ENCODE measurements around the gene FBP2. TPM values are rescaled to one million over a fixed set of nuclear protein-coding genes. Genes with fewer than 3 reads are reported as not detected.

Gene FBP2
- total and polyA plus RNA-seq, 2 of the 8 experiments (the other 6 are each of a cell fraction or from before 2014, with no cell fraction given): not detected

DNA sequence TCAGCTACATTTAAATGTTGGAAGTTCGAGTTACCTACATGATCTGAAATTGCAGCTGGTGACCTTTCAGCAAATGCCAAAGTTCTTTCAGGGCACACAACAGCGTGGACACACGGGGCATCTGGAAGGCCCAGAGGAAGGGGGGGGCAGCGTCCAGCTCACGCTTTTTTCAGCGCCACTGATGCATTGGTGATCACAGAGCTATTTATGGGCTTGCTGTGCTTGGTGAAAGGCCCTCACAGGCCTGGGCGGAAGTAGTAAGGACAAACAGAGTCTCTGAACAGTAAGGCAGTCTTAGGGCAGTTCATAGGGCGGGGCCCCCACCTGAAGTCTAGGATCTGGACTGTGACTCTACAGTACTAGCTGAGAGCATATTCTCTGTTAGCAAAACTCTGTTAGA lies 6.6 kb upstream of the FBP2 start:
- Histone ChIP-seq H2BK12ac (ENCODE audit: low read depth, low read length) (no peak overlapping the region), H3K56ac (replicated peaks; ENCODE audit: insufficient read length, low read depth, low read length) (no peak overlapping the region), H3K23ac (ENCODE audit: insufficient read length) (no peak overlapping the region), H3K4me2 (ENCODE audit: insufficient read depth in 1 of 2, low read depth in 2 of 2, low read length in 2 of 2) (no peak overlapping the region), H4K20me1 (replicated peaks in 1 of 2; ENCODE audit: control insufficient read depth in 1 of 2, insufficient read depth in 2 of 2, low read length in 2 of 2) (no peaks in the 10 kb centered on the region), H2BK20ac (ENCODE audit: low read length) (no peak overlapping the region), H3K79me1 (ENCODE audit: low read depth, low read length) (no peaks in the 10 kb centered on the region), H3K36me3 (ENCODE audit: control insufficient read depth in 2 of 4, insufficient read depth in 4 of 4, low read length in 3 of 4) (no peaks in the 10 kb centered on the region), H2BK120ac (replicated peaks; ENCODE audit: low read depth, low read length) (no peak overlapping the region), H4K8ac (ENCODE audit: extremely low read depth, insufficient read depth, low read length) (no peak overlapping the region), H2AFZ (ENCODE audit: low read length) (no peak overlapping the region), H3K79me2 (ENCODE audit: control insufficient read depth in 1 of 2, insufficient read depth in 2 of 2, low read length in 2 of 2) (no peaks in the 10 kb centered on the region), H2BK15ac (ENCODE audit: low read length) (no peak overlapping the region), H4K91ac (replicated peaks; ENCODE audit: insufficient read length, low read length) (no peak overlapping the region), H3K27me3 (replicated peaks in 1 of 4; ENCODE audit: control insufficient read depth in 3 of 4, extremely low read depth in 1 of 4, insufficient read depth in 3 of 4, low read length in 3 of 4) (no peaks in the 10 kb centered on the region), H3K4ac (replicated peaks; ENCODE audit: insufficient read length, low read depth, low read length) (no peak overlapping the region), H4K5ac (ENCODE audit: insufficient read length, low read depth, low read length) (no peak overlapping the region), H3K14ac (ENCODE audit: insufficient read length) (no peak overlapping the region), H3K4me1 (replicated peaks in 1 of 4; ENCODE audit: control insufficient read depth in 3 of 4, insufficient read depth in 4 of 4, low read length in 3 of 4) (peaks cover 0 to 3% (median 1%) of the 10 kb centered on the region in 4 experiments; a peak in 3 of 7 replicates), H3K9ac (replicated peaks in 1 of 4; ENCODE audit: extremely low read depth in 1 of 4, low read depth in 3 of 4, low read length in 3 of 4) (no peak overlapping the region), H3K4me3 (ENCODE audit: extremely low read depth in 1 of 4, insufficient read depth in 2 of 4, low read depth in 3 of 4, low read length in 4 of 4) (no peak overlapping the region), H2BK5ac (ENCODE audit: low read depth, low read length) (no peak overlapping the region), H3K9me3 (ENCODE audit: insufficient read depth in 2 of 2, low read depth in 1 of 2, low read length in 1 of 2) (no peaks in the 10 kb centered on the region), H3K27ac (ENCODE audit: low read depth, low read length) (no peak overlapping the region), H3K23me2 (ENCODE audit: low read depth, low read length) (no peaks in the 10 kb centered on the region), H2AK5ac (ENCODE audit: low read depth, low read length) (no peak overlapping the region), H3K18ac (ENCODE audit: extremely low read depth, low read length) (no peak overlapping the region)
- 96% methylated on average over 8 of the region's 8 CpGs; no CpG with 5 or more reads in 1 of the 2 experiments for WGBS, 2 experiments (ENCODE audit: extremely low coverage in 1 of 2, insufficient coverage in 1 of 2, insufficient read length in 1 of 2, insufficient replicate concordance in 2 of 2, low coverage in 1 of 2, low lambda C conversion rate in 2 of 2, missing lambda C conversion rate in 1 of 2)
- ChIA-PET CTCF (ENCODE audit: partially characterized antibody) (interaction anchor here (0.5 to 7.1 kb wide), 4 partner anchors 12 to 47 kb away, joined by 3 to 54 read pairs (median 3); partner anchors contain the start of gene PCAT7), POLR2A (ENCODE audit: partially characterized antibody) (interaction anchor here (6.7 kb wide), 1 partner anchor 46 kb away, joined by 43 read pairs; the partner anchor contains the start of gene PCAT7)
- DNase-seq (ENCODE audit: low read depth in 1 of 2, low spot score in 2 of 2): no peak
- FAIRE-seq: no peak
- no peak for TF ChIP-seq TBP (IDR thresholded peaks at IDR 0.05; ENCODE audit: low read depth, low read length)
- TF ChIP-seq CEBPB (IDR thresholded peaks at IDR 0.05; ENCODE audit: low read depth, low read length): no peak
- no peak for TF ChIP-seq TCF12 (IDR thresholded peaks at IDR 0.05; ENCODE audit: low read depth, low read length)
- TF ChIP-seq SAP30 (IDR thresholded peaks at IDR 0.05; ENCODE audit: insufficient read depth, insufficient replicate concordance, low read length): no peak
- TF ChIP-seq JUND (IDR thresholded peaks at IDR 0.05; ENCODE audit: low read length): no peak
- TF ChIP-seq RFX5 (IDR thresholded peaks at IDR 0.05; ENCODE audit: borderline replicate concordance, low read depth, low read length): no peak
- no peak for TF ChIP-seq ASH2L (IDR thresholded peaks at IDR 0.05; ENCODE audit: low read length)
- no peak for TF ChIP-seq RBBP5 (IDR thresholded peaks at IDR 0.05; ENCODE audit: borderline replicate concordance, low read depth, low read length)
- TF ChIP-seq, protein P1, sequence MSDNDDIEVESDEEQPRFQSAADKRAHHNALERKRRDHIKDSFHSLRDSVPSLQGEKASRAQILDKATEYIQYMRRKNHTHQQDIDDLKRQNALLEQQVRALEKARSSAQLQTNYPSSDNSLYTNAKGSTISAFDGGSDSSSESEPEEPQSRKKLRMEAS (IDR thresholded peaks at IDR 0.05): no peak
- TF ChIP-seq TAF1 (IDR thresholded peaks at IDR 0.05; ENCODE audit: low read depth, low read length): no peak
- TF ChIP-seq FOSL1 (IDR thresholded peaks at IDR 0.05; ENCODE audit: insufficient read depth, low read depth, low read length): no peak

All from H1 (cell line).